GM23248 (cell line): ENCODE data around the gene ZNF608.

Experiments
- EZH2 ChIP-seq: fragments of 200-600 bp; sonication (generic); IDR thresholded peaks from 2 replicates; pipeline ENCODE4 v1.6.1; 2018; ENCODE audit warnings: antibody characterized with exemption, mild to moderate bottlenecking; ENCODE audit not compliant: insufficient read depth, poor library complexity, severe bottlenecking
- EZH2phosphoT487 ChIP-seq: fragments of 200-600 bp; sonication (generic); IDR thresholded peaks from 2 replicates; pipeline ENCODE4 v1.6.1; 2018; ENCODE audit warnings: antibody characterized with exemption, moderate library complexity, mild to moderate bottlenecking, low read depth; ENCODE audit not compliant: insufficient read depth

DNA sequence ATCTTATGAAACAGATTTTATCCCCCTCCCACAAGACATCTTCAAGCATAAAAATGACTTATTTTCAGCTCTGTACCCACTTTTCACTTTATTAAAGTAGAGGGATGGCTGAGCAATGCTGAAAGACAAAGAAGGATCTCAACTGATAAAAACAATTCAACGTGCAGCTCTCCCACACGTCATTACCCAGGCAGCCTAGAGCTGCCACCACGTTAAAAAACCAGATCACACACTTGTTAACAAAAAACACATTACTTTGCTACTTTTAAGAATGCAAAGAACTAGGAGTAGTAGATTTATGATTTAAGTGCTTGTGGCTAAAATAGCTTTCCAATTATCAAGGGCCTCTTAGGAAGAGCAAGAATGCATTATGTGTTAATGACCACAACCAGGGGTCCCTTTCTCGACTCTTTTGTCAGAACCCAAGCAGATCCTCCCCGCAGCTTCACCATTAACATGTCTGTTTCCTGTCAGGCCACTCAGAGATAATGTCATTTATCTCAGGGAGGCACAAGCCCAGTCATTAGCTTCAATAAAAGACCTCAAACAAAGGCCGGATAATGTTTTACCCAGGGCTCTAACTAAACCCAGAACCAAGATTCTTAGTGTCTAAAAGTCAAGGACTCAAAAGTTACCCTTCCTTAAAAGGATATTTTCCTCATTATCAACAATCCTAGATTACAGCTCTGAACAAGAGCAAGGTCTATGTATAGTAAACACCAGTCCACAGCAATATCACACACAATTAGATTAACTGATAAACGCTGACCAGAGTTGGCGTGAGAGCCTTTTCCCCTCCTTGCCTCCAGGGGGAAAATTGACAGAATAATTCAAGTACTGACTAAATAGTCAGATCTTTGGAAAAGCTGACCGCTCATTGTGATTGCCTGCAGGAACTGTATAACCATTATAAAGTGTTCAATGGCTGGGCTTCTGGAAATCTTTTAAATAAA, 7.5 kb downstream of the ZNF608 start:
- TF ChIP-seq EZH2phosphoT487 (no peak), EZH2 (no peak)
